Activated gamma-delta T cell treated with anti-CD3 and anti-CD28 coated beads, Interleukin-2, amount 50 U/mL, for 16 hours (primary cell): ENCODE data around the gene RBM19.

Experiments used
- DNase-seq: peaks from one replicate; pipeline ENCODE4 v3.0.0-alpha.2; 2020; ENCODE audit warnings: low read depth

Gene RBM19

GRCh38 chr12:113769305-113769704, 196.8 kb downstream of the RBM19 start:
- DNase-seq: no peak

- DNase-seq: no peak
Measured at GRCh38 chr12:113768850-113769249, 197.3 kb downstream of the RBM19 start.

GRCh38 chr12:113766879-113767878, 198.9 kb downstream of the RBM19 start:
- DNase-seq: no peak
